ENCODE data around the gene PLSCR3. TPM values are rescaled to one million over a fixed set of nuclear protein-coding genes. Genes with fewer than 3 reads are reported as not detected.

PLSCR3 gene
- total RNA-seq, 1 experiment from 2014 or later, result 15.2 TPM

DNA sequence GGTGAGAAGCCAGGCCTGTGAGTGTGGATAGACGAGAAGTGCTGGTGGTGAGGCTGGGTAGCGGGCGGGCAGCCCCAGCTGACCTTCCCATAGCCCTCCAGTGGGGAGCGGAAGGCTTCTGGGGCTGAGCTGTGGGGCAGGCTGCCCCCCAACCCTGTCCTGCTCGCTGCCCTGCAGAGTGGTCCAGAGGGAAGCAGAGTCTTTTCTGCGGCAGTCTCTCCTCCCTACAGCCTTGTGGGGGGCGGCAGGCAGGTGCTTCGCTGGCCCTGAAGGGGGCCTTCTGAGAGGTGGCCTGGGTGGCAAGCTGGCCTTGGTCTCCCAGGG is 17.1 kb upstream of the PLSCR3 start:
- H3K4me1 ChIP-seq (ENCODE audit: insufficient read depth, low read length, poor library complexity, severe bottlenecking), result peaks cover under 1% of the 10 kb centered on the region
- intact Hi-C loops (cut with micrococcal nuclease; ENCODE audit: unreplicated experiment), result no loop called here
- POLR2A ChIA-PET (ENCODE audit: low non-redundant PET), result no interaction called here
- DNase-seq (ENCODE audit: low spot score), result no peak
- peaks cover 17% of the 10 kb centered on the region for H3K36me3 ChIP-seq (ENCODE audit: insufficient read depth, low read length, poor library complexity, severe bottlenecking)
- TF ChIP-seq EZH2 (IDR thresholded peaks at IDR 0.05; ENCODE audit: borderline replicate concordance, low read depth, low read length, poor library complexity, severe bottlenecking), result no peak
- TF ChIP-seq, protein P1, sequence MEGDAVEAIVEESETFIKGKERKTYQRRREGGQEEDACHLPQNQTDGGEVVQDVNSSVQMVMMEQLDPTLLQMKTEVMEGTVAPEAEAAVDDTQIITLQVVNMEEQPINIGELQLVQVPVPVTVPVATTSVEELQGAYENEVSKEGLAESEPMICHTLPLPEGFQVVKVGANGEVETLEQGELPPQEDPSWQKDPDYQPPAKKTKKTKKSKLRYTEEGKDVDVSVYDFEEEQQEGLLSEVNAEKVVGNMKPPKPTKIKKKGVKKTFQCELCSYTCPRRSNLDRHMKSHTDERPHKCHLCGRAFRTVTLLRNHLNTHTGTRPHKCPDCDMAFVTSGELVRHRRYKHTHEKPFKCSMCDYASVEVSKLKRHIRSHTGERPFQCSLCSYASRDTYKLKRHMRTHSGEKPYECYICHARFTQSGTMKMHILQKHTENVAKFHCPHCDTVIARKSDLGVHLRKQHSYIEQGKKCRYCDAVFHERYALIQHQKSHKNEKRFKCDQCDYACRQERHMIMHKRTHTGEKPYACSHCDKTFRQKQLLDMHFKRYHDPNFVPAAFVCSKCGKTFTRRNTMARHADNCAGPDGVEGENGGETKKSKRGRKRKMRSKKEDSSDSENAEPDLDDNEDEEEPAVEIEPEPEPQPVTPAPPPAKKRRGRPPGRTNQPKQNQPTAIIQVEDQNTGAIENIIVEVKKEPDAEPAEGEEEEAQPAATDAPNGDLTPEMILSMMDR (conservative IDR thresholded peaks at IDR 0.05; ENCODE audit: low read depth, low read length), result no peak
- no peak overlapping the region for H3K27ac ChIP-seq (ENCODE audit: low read depth, low read length, poor library complexity, severe bottlenecking)
- H3K9me3 ChIP-seq (ENCODE audit: low read depth, low read length, poor library complexity, severe bottlenecking), result no peaks in the 10 kb centered on the region
- H3K4me3 ChIP-seq (ENCODE audit: low read depth, low read length, poor library complexity, severe bottlenecking), result no peak overlapping the region
- H3K27me3 ChIP-seq (replicated peaks; ENCODE audit: insufficient read depth, low read depth, low read length, poor library complexity), result no peaks in the 10 kb centered on the region
- CTCF ChIA-PET, result no interaction called here
- no TSS peak for BruUV-seq (replicated peaks)

DNA sequence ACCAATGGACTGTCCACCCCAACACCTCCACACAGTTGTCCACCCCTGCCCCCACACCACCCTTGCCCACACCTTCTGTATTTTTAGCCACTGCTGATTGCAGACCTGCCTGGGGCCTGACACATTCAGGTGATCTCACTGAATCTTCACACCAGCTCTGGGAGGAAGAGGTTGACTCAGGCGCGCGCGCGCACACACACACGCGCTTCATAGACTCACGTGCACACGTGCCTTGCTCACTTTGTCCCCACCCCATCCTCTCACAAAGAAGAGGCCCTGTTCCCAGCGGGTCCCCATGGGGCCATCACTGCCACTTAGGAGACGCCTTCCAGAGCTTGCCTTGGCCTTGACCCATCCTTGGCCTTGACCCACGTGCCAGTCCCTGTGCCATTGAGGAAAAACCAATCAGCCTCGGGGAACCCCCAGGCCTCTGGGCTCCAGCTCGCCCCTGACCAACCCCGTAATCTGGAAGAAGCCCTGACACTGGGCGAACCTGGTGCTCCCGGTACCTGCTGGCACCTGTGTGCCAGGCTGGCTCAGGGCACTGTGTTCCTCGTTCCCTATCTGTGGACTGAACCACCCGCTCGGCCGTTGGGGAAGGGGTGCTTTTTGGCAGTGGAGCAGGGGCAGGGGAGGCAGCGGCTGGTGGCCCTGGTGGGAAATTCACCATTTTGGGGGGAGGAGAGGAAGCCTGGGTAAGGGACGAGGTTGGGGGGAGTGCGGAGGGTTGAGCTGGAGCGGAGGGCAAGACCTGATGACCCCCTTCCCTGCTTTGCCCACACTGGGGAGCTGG is 16.5 kb upstream of the PLSCR3 start:
- ChIA-PET CTCF (no interaction called here), POLR2A (ENCODE audit: low non-redundant PET) (no interaction called here)
- Histone ChIP-seq H3K4me3 (ENCODE audit: low read depth, low read length, poor library complexity, severe bottlenecking) (no peak overlapping the region), H3K27me3 (replicated peaks; ENCODE audit: insufficient read depth, low read depth, low read length, poor library complexity) (no peaks in the 10 kb centered on the region), H3K9me3 (ENCODE audit: low read depth, low read length, poor library complexity, severe bottlenecking) (no peaks in the 10 kb centered on the region), H3K4me1 (ENCODE audit: insufficient read depth, low read length, poor library complexity, severe bottlenecking) (peaks cover 6% of the 10 kb centered on the region), H3K27ac (ENCODE audit: low read depth, low read length, poor library complexity, severe bottlenecking) (no peak overlapping the region), H3K36me3 (ENCODE audit: insufficient read depth, low read length, poor library complexity, severe bottlenecking) (peaks cover 17% of the 10 kb centered on the region)
- TF ChIP-seq, protein P1 (conservative IDR thresholded peaks at IDR 0.05; ENCODE audit: low read depth, low read length), result no peak
- TF ChIP-seq EZH2 (IDR thresholded peaks at IDR 0.05; ENCODE audit: borderline replicate concordance, low read depth, low read length, poor library complexity, severe bottlenecking), result no peak
- intact Hi-C loops (cut with micrococcal nuclease; ENCODE audit: unreplicated experiment), result no loop called here
- DNase-seq (ENCODE audit: low spot score), result no peak
- BruUV-seq (replicated peaks), result no TSS peak

DNA sequence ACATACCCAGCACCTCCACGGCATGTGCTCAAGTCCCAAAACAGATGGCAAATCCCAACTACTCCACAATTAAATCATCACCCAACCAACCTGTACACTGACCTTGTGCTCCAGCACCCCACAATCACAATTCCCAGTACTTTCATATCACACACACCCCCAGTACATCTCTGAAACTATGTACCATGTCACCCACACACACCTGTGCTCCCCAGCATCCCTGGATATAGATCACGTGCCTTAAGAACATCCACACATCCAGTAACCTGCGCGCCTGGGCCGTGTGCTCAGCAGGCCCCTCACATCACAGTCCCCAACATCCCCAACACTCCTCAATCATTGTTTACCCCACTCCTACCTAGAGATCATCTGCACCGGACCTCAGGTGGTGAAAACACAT is 15.4 kb upstream of the PLSCR3 start:
- Histone ChIP-seq H3K4me1 (ENCODE audit: insufficient read depth, low read length, poor library complexity, severe bottlenecking) (peaks cover 10% of the 10 kb centered on the region), H3K9me3 (ENCODE audit: low read depth, low read length, poor library complexity, severe bottlenecking) (no peaks in the 10 kb centered on the region), H3K4me3 (ENCODE audit: low read depth, low read length, poor library complexity, severe bottlenecking) (no peak overlapping the region), H3K36me3 (ENCODE audit: insufficient read depth, low read length, poor library complexity, severe bottlenecking) (peaks cover 13% of the 10 kb centered on the region), H3K27me3 (replicated peaks; ENCODE audit: insufficient read depth, low read depth, low read length, poor library complexity) (no peaks in the 10 kb centered on the region), H3K27ac (ENCODE audit: low read depth, low read length, poor library complexity, severe bottlenecking) (no peak overlapping the region)
- CTCF ChIA-PET, result no interaction called here
- BruUV-seq (replicated peaks), result no TSS peak
- no peak for TF ChIP-seq EZH2 (IDR thresholded peaks at IDR 0.05; ENCODE audit: borderline replicate concordance, low read depth, low read length, poor library complexity, severe bottlenecking)
- TF ChIP-seq, protein P1 (conservative IDR thresholded peaks at IDR 0.05; ENCODE audit: low read depth, low read length), result no peak
- DNase-seq (ENCODE audit: low spot score), result no peak
- POLR2A ChIA-PET (ENCODE audit: low non-redundant PET), result no interaction called here
- intact Hi-C loops (cut with micrococcal nuclease; ENCODE audit: unreplicated experiment), result no loop called here

All from A673 (cell line).